Testis (tissue), 3 donors: ENCODE data around the gene JMJD8. TPM values are rescaled to one million over a fixed set of nuclear protein-coding genes. Genes with fewer than 3 reads are reported as not detected.

Experiments
- DNase-seq: peaks from one replicate; pipeline ENCODE4 v3.0.0-alpha.2; 2019
- H3K27ac ChIP-seq, 2 donors: fragments of 200-600 bp; sonication (generic); one replicate each; pipeline ENCODE4 v1.5.1; 2019
- H3K27me3 ChIP-seq: fragments of 200-600 bp; sonication (generic); one replicate; pipeline ENCODE4 v1.5.1; 2019
- H3K36me3 ChIP-seq: fragments of 200-600 bp; sonication (generic); one replicate; pipeline ENCODE4 v1.5.1; 2017; ENCODE audit warnings: low read depth; ENCODE audit errors: missing control alignments
- H3K4me1 ChIP-seq: fragments of 200-600 bp; sonication (generic); one replicate; pipeline ENCODE4 v1.5.1; 2019
- H3K4me3 ChIP-seq, 2 donors: fragments of 200-600 bp; sonication (generic); one replicate each; pipeline ENCODE4 v1.5.1; 2017 to 2019
- H3K9me3 ChIP-seq: fragments of 200-600 bp; sonication (generic); one replicate; pipeline ENCODE4 v1.5.1; 2017
- POLR2A ChIP-seq: fragments of 450-650 bp; IDR thresholded peaks from one replicate; pipeline ENCODE4 v1.6.1; 2017; ENCODE audit warnings: antibody characterized with exemption, mild to moderate bottlenecking, moderate library complexity
- WGBS, 2 donors: methylation state at CpG; one replicate each; pipeline ENCODE4 v1.1.5; 2018; 5-methylcytosine and 5-hydroxymethylcytosine counted together
- intact Hi-C: fragments of 100-400 bp; cut with DNase I; formaldehyde crosslinking; loops from one replicate; pipeline ENCODE4 v1.15.1; 2023; ENCODE audit warnings: low total_unique reads
- polyA plus RNA-seq: library from polyadenylated mRNA; stranded (reverse); fragments of 350-450 nt; fragmentation: Illumina TruSeq; extraction: RNeasy Lipid Tissue Mini Kit (QIAGEN cat#74804); gene quantifications from one replicate; pipeline ENCODE4 v1.2.3, GENCODE V29; 2014; ENCODE audit warnings: low read depth, low replicate concordance; ENCODE audit not compliant: insufficient read depth
- total RNA-seq, 2 donors: library from RNA; depleted of rRNA; stranded (reverse); fragments of >200 nt; gene quantifications; one replicate each; pipeline ENCODE4 v1.2.3, GENCODE V29; 2016
- TF ChIP-seq, protein P1 (sequence below), 3 experiments: fragments of 450-650 bp in 2 of 3; fragments of 200-600 bp in 1 of 3; sonication (generic) in 1 of 3; IDR thresholded peaks; one replicate each; pipeline ENCODE4 v1.5.1; 2016 to 2019; ENCODE audit warnings: antibody characterized with exemption in 3 of 3, mild to moderate bottlenecking in 2 of 3, moderate library complexity in 1 of 3

JMJD8 gene
- total and polyA plus RNA-seq, 3 donors from 2014 or later, result 84.2 to 101 (median 95.5) TPM

DNA sequence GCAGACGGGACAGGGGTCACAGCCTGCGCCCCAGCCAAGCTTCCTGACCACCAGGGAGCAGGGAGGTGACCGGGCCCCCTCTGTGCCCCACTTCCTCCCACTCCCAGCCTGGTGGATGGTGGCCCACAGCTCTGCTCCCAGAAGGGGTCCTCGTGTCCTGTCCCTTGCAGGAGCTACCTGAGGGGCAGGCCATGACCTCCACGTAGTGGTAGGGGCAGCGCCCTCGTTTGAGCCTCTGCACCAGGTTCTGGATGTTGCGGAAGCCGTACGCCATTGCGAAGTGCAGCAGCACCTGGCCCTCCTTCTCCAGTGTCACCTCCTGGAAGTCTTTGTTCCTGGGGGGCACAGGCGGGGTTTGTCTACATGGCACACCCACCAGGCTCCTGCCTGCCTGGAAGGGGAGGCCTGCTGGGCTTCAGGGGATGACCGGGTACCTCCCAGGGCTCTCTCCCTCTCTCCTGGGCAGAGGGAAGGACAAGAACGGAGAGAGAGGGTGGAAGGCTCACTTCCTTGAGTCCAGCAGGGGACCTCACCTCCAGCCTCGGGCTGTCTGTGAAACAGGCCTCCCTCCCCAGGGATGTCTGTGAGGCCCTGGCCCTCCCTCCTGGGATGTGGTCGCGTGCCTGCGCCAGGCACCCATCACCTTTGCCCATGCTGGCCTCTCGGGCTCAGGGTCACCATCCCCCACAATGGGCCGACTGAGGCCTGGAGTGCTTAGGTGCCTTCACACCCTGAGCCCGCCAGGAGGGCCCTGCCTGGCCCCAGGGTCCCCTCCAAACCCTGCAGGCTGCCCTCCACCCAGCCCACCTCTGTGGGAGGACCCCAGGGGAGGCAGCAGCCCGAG is 46.8 kb upstream of the JMJD8 start:
- Histone ChIP-seq H3K4me3 (no peak overlapping the region), H3K4me1 (peaks cover 16% of the 10 kb centered on the region), H3K36me3 (no peaks in the 10 kb centered on the region), H3K9me3 (no peaks in the 10 kb centered on the region), H3K27me3 (no peaks in the 10 kb centered on the region), H3K27ac (no peak overlapping the region)
- DNase-seq, result no peak
- intact Hi-C loops, result no loop called here
- 90 to 100% methylated on average over 2 to 22 of the region's 22 CpGs for WGBS, 2 donors
- no peak for TF ChIP-seq POLR2A
- TF ChIP-seq, protein P1, sequence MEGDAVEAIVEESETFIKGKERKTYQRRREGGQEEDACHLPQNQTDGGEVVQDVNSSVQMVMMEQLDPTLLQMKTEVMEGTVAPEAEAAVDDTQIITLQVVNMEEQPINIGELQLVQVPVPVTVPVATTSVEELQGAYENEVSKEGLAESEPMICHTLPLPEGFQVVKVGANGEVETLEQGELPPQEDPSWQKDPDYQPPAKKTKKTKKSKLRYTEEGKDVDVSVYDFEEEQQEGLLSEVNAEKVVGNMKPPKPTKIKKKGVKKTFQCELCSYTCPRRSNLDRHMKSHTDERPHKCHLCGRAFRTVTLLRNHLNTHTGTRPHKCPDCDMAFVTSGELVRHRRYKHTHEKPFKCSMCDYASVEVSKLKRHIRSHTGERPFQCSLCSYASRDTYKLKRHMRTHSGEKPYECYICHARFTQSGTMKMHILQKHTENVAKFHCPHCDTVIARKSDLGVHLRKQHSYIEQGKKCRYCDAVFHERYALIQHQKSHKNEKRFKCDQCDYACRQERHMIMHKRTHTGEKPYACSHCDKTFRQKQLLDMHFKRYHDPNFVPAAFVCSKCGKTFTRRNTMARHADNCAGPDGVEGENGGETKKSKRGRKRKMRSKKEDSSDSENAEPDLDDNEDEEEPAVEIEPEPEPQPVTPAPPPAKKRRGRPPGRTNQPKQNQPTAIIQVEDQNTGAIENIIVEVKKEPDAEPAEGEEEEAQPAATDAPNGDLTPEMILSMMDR (IDR thresholded peaks at IDR 0.05), result no peak

DNA sequence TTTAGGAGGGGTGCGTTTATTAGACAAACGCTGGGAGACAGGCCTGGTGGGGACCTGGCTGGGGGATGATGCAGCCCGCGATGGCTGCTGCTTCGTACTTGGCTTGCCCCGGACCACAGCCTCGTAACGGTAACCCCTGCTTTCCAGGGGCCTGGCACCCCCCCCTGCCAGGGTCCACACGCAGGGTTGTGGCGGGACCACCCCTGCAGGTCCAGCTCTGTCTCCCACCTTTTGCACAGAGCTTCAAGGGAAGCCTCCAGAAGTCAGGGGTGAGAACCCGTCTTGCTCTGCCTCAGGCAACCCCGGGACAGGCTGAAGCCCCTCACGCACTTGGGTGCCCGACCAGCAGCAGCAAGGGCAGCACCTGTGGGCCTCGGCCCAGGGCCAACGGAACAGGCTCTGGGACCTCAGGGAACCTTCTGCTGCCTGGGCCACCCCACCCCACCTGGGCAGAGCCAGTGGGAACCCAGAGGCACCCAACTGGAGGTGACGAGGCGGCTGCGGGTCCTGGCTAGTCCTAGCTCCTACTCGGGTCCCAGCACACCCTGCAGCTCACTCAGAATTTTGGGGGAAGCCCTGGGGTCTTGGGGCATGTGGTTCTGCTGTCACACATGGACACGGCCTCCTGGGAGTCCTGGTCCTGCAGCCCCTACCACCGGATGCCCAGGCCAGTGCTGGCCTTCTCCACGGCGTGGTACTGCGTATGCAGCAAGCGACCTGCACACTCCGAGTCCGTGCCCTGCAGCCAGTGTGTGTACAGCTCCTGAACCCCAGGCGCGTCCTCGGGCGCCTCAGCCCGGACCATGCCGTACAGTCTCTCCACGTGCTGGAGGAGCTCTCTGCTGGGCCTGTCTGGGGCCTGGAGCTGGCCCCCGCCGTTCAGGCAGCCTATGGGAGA is 45.9 kb upstream of the JMJD8 start:
- peaks cover 16% of the 10 kb centered on the region for H3K4me1 ChIP-seq
- H3K4me3 ChIP-seq, result no peak overlapping the region
- no peak overlapping the region for H3K27ac ChIP-seq
- H3K36me3 ChIP-seq, result no peaks in the 10 kb centered on the region
- DNase-seq, result no peak
- H3K27me3 ChIP-seq, result no peaks in the 10 kb centered on the region
- intact Hi-C loops, result no loop called here
- 76 to 89% methylated on average over 6 to 34 of the region's 37 CpGs for WGBS, 2 donors
- no peak for TF ChIP-seq POLR2A
- TF ChIP-seq, protein P1 (IDR thresholded peaks at IDR 0.05), result no peak
- H3K9me3 ChIP-seq, result no peaks in the 10 kb centered on the region

DNA sequence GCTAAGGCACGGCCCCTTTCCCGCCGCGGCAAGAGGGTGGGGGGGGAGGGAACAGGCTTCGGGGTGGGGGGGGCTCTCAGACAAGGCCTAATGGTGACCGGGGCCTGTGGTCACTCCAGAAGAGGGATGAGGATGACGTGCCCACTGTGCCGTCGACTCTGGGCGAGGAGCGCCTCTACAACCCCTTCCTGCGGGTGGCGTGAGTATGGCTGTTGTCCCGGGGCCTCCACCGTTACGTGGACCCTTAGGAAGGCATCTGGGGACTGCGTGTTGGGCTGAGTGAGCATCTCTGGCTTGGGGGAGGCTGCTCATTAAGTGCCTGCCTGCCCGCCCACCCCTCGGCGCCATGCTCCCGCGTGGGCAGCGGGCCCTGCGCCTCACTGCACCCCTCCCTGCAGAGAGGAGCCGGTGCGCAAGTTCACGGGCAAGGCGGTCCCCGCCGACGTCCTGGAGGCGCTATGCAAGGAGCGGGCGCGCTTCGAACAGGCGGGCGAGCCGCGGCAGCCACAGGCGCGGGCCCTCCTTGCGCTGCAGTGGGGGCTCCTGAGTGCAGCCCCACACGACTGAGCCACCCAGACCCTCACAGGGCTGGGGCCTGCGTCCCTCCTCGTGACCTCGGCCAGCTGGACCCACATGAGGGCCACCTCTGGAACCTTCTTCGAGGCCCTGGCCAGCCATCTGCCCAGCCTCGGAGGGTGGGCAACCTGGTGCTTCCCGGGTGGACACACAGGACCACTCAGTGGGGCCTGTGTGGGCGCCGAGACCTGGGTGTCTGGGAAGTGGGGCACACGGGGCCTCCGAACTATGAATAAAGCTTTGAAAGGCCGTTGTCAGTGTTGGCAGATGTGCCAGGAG is 45.0 kb upstream of the JMJD8 start:
- Histone ChIP-seq H3K9me3 (no peaks in the 10 kb centered on the region), H3K27ac (no peak overlapping the region), H3K4me3 (peak overlapping the region in 1 of 2 donors; percentile 58), H3K4me1 (peaks cover 16% of the 10 kb centered on the region), H3K36me3 (no peaks in the 10 kb centered on the region), H3K27me3 (no peaks in the 10 kb centered on the region)
- WGBS, 2 donors, result 60 to 73% methylated on average over 21 to 55 of the region's 55 CpGs
- TF ChIP-seq, protein P1 (IDR thresholded peaks at IDR 0.05), result no peak
- no peak for TF ChIP-seq POLR2A
- no peak for DNase-seq
- intact Hi-C loops, result no loop called here

DNA sequence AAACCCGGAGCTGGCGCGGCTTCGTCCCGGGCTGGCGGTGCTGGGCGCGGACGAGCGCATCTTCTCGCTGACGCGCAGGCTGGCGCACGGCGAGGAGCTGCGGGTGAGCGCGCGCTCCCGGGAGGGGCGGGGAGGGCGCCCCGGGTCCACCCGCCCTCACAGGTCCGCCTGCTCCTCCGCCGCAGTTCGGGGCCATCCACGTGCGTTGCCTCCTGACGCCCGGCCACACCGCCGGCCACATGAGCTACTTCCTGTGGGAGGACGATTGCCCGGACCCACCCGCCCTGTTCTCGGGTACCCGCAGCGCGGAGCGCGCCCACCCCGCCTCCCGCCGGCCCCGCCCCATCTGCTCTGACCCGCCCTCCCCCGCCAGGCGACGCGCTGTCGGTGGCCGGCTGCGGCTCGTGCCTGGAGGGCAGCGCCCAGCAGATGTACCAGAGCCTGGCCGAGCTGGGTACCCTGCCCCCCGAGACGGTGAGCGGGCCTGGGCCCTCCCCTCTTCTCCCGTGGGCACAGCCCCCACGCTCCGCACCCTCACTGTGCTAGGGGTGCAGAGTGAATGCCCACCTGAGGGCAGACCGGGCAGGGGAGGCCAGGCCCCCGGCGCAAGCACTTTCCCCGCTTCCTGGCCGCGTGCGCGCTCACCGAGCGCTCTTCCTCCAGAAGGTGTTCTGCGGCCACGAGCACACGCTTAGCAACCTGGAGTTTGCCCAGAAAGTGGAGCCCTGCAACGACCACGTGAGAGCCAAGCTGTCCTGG is 44.2 kb upstream of the JMJD8 start:
- H3K27ac ChIP-seq, result no peak overlapping the region
- no peaks in the 10 kb centered on the region for H3K27me3 ChIP-seq
- peak; percentile 78 for DNase-seq
- no peaks in the 10 kb centered on the region for H3K36me3 ChIP-seq
- H3K9me3 ChIP-seq, result no peaks in the 10 kb centered on the region
- peaks cover 16% of the 10 kb centered on the region for H3K4me1 ChIP-seq
- peak overlapping the region; percentile 6 to 58 for H3K4me3 ChIP-seq
- intact Hi-C loops, result no loop called here
- no peak for TF ChIP-seq POLR2A
- TF ChIP-seq, protein P1 (IDR thresholded peaks at IDR 0.05), result no peak
- WGBS, 2 donors, result 0 to 2% methylated on average over 3 to 26 of the region's 80 CpGs
